HepG2 (cell line): ENCODE data around the gene HTR3B. TPM values are rescaled to one million over a fixed set of nuclear protein-coding genes. Genes with fewer than 3 reads are reported as not detected.

Experiments
- ATAC-seq: fragments of 200-7000 bp; cut with Tn5 transposase; 3 replicates; pipeline ENCODE4 v1.9.1; 2020; ENCODE audit warnings: mild to moderate bottlenecking, moderate library complexity
- BruUV-seq: library from RNA; stranded (reverse); fragments of 400-500 nt; replicated peaks from 2 replicates; lab custom pipeline; 2021; lab: Mats Ljungman, UMichigan
- CTCF ChIA-PET: fragments of 300-600 bp; formaldehyde crosslinking; extraction: SDS; loops from one replicate; lab custom pipeline; 2021; ENCODE audit warnings: low total read pairs, inconsistent platforms, low intra/inter-chr PET ratio; lab: Yijun Ruan, JAX
- POLR2A ChIA-PET: fragments of 350-600 bp; sonication (Branson Sonifier 250); formaldehyde crosslinking; loops from one replicate; lab custom pipeline; 2020; ENCODE audit warnings: antibody characterized with exemption, inconsistent platforms; lab: Yijun Ruan, JAX
- DNase-seq: peaks from one replicate; pipeline ENCODE4 v3.0.0-alpha.2; 2015; ENCODE audit warnings: low spot score
- FAIRE-seq: peaks from 3 replicates; lab custom pipeline; 2011; peaks lifted over from hg19 to GRCh38; lab: Jason Lieb, UNC
- H2AFZ ChIP-seq: one replicate; pipeline ENCODE4 v1.6.1; 2011; ENCODE audit warnings: low read length, inconsistent platforms
- H3K27ac ChIP-seq: fragments of 300-600 bp; 3 replicates; pipeline ENCODE4 v1.8.0; 2011; ENCODE audit warnings: mixed run types, mild to moderate bottlenecking, mixed read lengths, low read length, inconsistent platforms; ENCODE audit not compliant: insufficient read depth; ENCODE audit errors: extremely low read length
- H3K27me3 ChIP-seq, 2 experiments: fragments of 200-600 bp in 1 of 2; 2 replicates in 1 of 2; 3 replicates in 1 of 2; pipeline versions ENCODE4 v1.6.0 to v1.8.0; 2011; ENCODE audit warnings: low read length in 2 of 2, mild to moderate bottlenecking in 2 of 2, moderate library complexity in 2 of 2, inconsistent platforms in 1 of 2; ENCODE audit not compliant: insufficient read depth in 2 of 2, control insufficient read depth in 1 of 2
- H3K36me3 ChIP-seq, 2 experiments: fragments of 200-600 bp in 1 of 2; replicated peaks in 1 of 2; 2 replicates in 1 of 2; 3 replicates in 1 of 2; pipeline versions ENCODE4 v1.5.1 to v1.8.0; 2011; ENCODE audit warnings: low read length in 2 of 2, inconsistent platforms in 1 of 2; ENCODE audit not compliant: insufficient read depth in 2 of 2, control insufficient read depth in 1 of 2
- H3K4me1 ChIP-seq: 2 replicates; pipeline ENCODE4 v1.5.1; 2012; ENCODE audit warnings: low read length, inconsistent platforms; ENCODE audit not compliant: insufficient read depth
- H3K4me2 ChIP-seq: 2 replicates; pipeline ENCODE4 v1.6.0; 2011; ENCODE audit warnings: low read depth, low read length, inconsistent platforms
- H3K4me3 ChIP-seq, 3 experiments: fragments of 200-600 bp in 1 of 3; sonication (generic), shearing (Covaris generic) in 1 of 3; replicated peaks in 1 of 3; 2 replicates each; pipeline ENCODE4 v1.5.1; 2011 to 2016; ENCODE audit warnings: low read length in 3 of 3, inconsistent platforms in 2 of 3, low read depth in 2 of 3, mild to moderate bottlenecking in 2 of 3, control low read depth in 1 of 3, mixed read lengths in 1 of 3; ENCODE audit not compliant: insufficient read depth in 1 of 3
- H3K79me2 ChIP-seq: one replicate; pipeline ENCODE4 v1.6.1; 2011; ENCODE audit warnings: low read length, inconsistent platforms; ENCODE audit not compliant: insufficient read depth
- H3K9ac ChIP-seq: 2 replicates; pipeline ENCODE4 v1.6.0; 2011; ENCODE audit warnings: mild to moderate bottlenecking, low read depth, low read length, inconsistent platforms; ENCODE audit not compliant: insufficient read depth
- H3K9me3 ChIP-seq: 2 replicates; pipeline ENCODE4 v1.5.1; 2012; ENCODE audit warnings: mild to moderate bottlenecking, low read length
- H4K20me1 ChIP-seq: 2 replicates; pipeline ENCODE4 v1.6.0; 2011; ENCODE audit warnings: inconsistent platforms, mild to moderate bottlenecking, low read length, moderate library complexity; ENCODE audit not compliant: insufficient read depth
- ARNT ChIP-seq: fragments of 450-650 bp; IDR thresholded peaks from 2 replicates; pipeline ENCODE4 v1.6.1; 2017
- DPF2 ChIP-seq: sonication (generic); formaldehyde crosslinking; IDR thresholded peaks from 2 replicates; pipeline ENCODE4 v1.4.0; 2020; ENCODE audit warnings: mild to moderate bottlenecking, low read depth, missing genetic modification reagents, borderline replicate concordance
- GPBP1L1 ChIP-seq: sonication (generic); formaldehyde crosslinking; IDR thresholded peaks from 2 replicates; pipeline ENCODE4 v1.5.0; 2020; ENCODE audit warnings: mild to moderate bottlenecking, missing genetic modification reagents
- MBD4 ChIP-seq: IDR thresholded peaks from 2 replicates; pipeline ENCODE4 v1.6.1; 2012; ENCODE audit warnings: low read length, inconsistent platforms, borderline replicate concordance
- NRL ChIP-seq: sonication (generic); formaldehyde crosslinking; IDR thresholded peaks from 2 replicates; pipeline ENCODE4 v1.5.0; 2020; ENCODE audit warnings: missing genetic modification reagents, mild to moderate bottlenecking, moderate library complexity, borderline replicate concordance
- PAX8 ChIP-seq: sonication (generic); formaldehyde crosslinking; IDR thresholded peaks from 2 replicates; pipeline ENCODE4 v1.8.0; 2022; ENCODE audit warnings: mild to moderate bottlenecking, missing genetic modification reagents, borderline replicate concordance
- THRA ChIP-seq: sonication (generic); formaldehyde crosslinking; IDR thresholded peaks from 2 replicates; pipeline ENCODE4 v1.4.0; 2020; ENCODE audit warnings: missing genetic modification reagents, borderline replicate concordance
- ZBTB49 ChIP-seq: sonication (generic); formaldehyde crosslinking; IDR thresholded peaks from 2 replicates; pipeline ENCODE4 v1.4.0; 2020; ENCODE audit warnings: missing genetic modification reagents, borderline replicate concordance
- ZNF337 ChIP-seq: sonication (generic); formaldehyde crosslinking; IDR thresholded peaks from 2 replicates; pipeline ENCODE4 v1.5.1; 2020; ENCODE audit warnings: missing genetic modification reagents, low read depth, mild to moderate bottlenecking, borderline replicate concordance
- ZNF577 ChIP-seq: sonication (generic); formaldehyde crosslinking; IDR thresholded peaks from 2 replicates; pipeline ENCODE4 v1.4.0; 2020; ENCODE audit warnings: mild to moderate bottlenecking, low read depth, missing genetic modification reagents, borderline replicate concordance
- ZSCAN9 ChIP-seq: IDR thresholded peaks from 2 replicates; pipeline ENCODE4 v1.6.1; 2016; ENCODE audit warnings: borderline replicate concordance
- WGBS: methylation state at CpG from one replicate; pipeline ENCODE4 v1.1.6; 2017; ENCODE audit warnings: low lambda C conversion rate; 5-methylcytosine and 5-hydroxymethylcytosine counted together
- in situ Hi-C: cut with HindIII; loops from 2 replicates; pipeline ENCODE4 v1.10.0; 2017; ENCODE audit warnings: low pct_unique_long_range_greater_than_20kb; ENCODE audit not compliant: extremely low pct_ligation_motif_present
- intact Hi-C: fragments of 100-400 bp; cut with micrococcal nuclease; formaldehyde crosslinking; loops from one replicate; pipeline ENCODE4 v1.10.0; 2022; ENCODE audit not compliant: unreplicated experiment
- polyA plus RNA-seq, 8 experiments: library from polyadenylated mRNA; depleted of rRNA in 3 of 8; stranded (reverse) in 7 of 8; unstranded in 1 of 8; fragments of >200 nt; fragmentation: Illumina TruSeq in 4 of 8; extraction: Trizol in 4 of 8; gene quantifications; 2 replicates each; pipeline versions ENCODE4 v1.2.1 to v1.2.3, GENCODE V29; 2011 to 2016; ENCODE audit warnings: low read depth in 4 of 8, missing spikeins in 1 of 8, mixed read lengths in 1 of 8; ENCODE audit not compliant: insufficient read depth in 1 of 8
- total RNA-seq, 5 experiments: library from RNA; depleted of rRNA; stranded (reverse); fragments of >200 nt; fragmentation: Illumina TruSeq; extraction: Trizol; gene quantifications; 2 replicates each; pipeline ENCODE4 v1.2.3, GENCODE V29; 2016; ENCODE audit warnings: low read depth in 1 of 5

HTR3B gene
- total and polyA plus RNA-seq, 2 of the 13 experiments (the other 11 are each of a cell fraction or from before 2014, with no cell fraction given) = 0.09 to 1.7 TPM

- TF ChIP-seq DPF2 (CRISPR knock-in tag) = no peak
- TF ChIP-seq THRA (CRISPR knock-in tag) = no peak
- no peak for TF ChIP-seq ZBTB49
- TF ChIP-seq ZSCAN9 (CRISPR knock-in tag) = no peak
- TF ChIP-seq ARNT = no peak
- no peak for TF ChIP-seq ZNF577 (CRISPR knock-in tag)
- TF ChIP-seq NRL (CRISPR knock-in tag) = no peak
- no peak for TF ChIP-seq ZNF337 (CRISPR knock-in tag)
- TF ChIP-seq PAX8 = no peak
- no peak for TF ChIP-seq MBD4
- no peak for TF ChIP-seq GPBP1L1 (CRISPR knock-in tag)
- TF ChIP-seq, all 625 proteins: peak for 0
- no peak for DNase-seq
- ChIA-PET POLR2A (no interaction called here), CTCF (no interaction called here)
- no peaks in the 10 kb centered on the region; a peak in 1 of 5 replicates for H3K27me3 ChIP-seq
- H3K4me3 ChIP-seq = no peak overlapping the region
- no peak for FAIRE-seq
- no peak overlapping the region for H3K9ac ChIP-seq
- no peak overlapping the region for H3K4me2 ChIP-seq
- H3K79me2 ChIP-seq = no peaks in the 10 kb centered on the region
- H3K36me3 ChIP-seq = no peaks in the 10 kb centered on the region
- ATAC-seq = no peak
- H4K20me1 ChIP-seq = no peaks in the 10 kb centered on the region
- WGBS = 51% methylated on average over 4 of the region's 4 CpGs
- H2AFZ ChIP-seq = no peak overlapping the region
- intact Hi-C loops (no loop called here), in situ Hi-C loops (no loop called here)
- peaks cover 39% of the 10 kb centered on the region for H3K4me1 ChIP-seq
- no TSS peak for BruUV-seq
- H3K9me3 ChIP-seq = no peaks in the 10 kb centered on the region
- H3K27ac ChIP-seq = no peak overlapping the region
These were observed 23.6 kb upstream of the HTR3B start for GRCh38 chr11:113880971-113881370.
